Measurements from ENCODE around the gene FAHD1.

DNA sequence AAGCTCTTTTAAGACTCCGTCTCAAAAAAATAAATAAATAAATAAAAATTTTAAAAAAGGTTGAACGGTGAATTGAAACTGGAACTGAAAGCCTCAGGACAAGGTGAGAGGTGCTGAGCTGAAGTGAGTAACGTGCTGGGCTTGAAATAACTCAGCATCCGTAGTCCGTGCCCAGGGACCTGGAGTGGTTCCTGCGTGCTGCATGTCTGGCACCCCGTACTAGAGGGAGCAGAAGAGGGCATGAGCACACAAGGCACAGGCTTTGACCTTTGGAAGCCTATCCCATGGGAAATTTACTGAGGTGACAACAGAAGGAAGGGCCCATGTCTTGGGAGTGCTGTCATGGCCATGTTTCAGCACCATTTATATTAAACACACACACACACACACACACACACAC lies 49.5 kb downstream of the FAHD1 start:
- TF ChIP-seq, protein P1, sequence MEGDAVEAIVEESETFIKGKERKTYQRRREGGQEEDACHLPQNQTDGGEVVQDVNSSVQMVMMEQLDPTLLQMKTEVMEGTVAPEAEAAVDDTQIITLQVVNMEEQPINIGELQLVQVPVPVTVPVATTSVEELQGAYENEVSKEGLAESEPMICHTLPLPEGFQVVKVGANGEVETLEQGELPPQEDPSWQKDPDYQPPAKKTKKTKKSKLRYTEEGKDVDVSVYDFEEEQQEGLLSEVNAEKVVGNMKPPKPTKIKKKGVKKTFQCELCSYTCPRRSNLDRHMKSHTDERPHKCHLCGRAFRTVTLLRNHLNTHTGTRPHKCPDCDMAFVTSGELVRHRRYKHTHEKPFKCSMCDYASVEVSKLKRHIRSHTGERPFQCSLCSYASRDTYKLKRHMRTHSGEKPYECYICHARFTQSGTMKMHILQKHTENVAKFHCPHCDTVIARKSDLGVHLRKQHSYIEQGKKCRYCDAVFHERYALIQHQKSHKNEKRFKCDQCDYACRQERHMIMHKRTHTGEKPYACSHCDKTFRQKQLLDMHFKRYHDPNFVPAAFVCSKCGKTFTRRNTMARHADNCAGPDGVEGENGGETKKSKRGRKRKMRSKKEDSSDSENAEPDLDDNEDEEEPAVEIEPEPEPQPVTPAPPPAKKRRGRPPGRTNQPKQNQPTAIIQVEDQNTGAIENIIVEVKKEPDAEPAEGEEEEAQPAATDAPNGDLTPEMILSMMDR (IDR thresholded peaks at IDR 0.05) = no peak
- TF ChIP-seq POLR2AphosphoS5 (IDR thresholded peaks at IDR 0.05; ENCODE audit: insufficient read depth in 1 of 2, low read depth in 1 of 2) = no peak
